Mesenchymal stem cell (in vitro differentiated cells and primary cell): ENCODE measurements around the gene LRIG1.

ENCODE experiments used
- DNase-seq: peaks from one replicate; pipeline ENCODE4 v3.0.0-alpha.2; 2013
- H2AFZ ChIP-seq: one replicate; pipeline ENCODE4 v1.6.1; 2013; ENCODE audit warnings: low read depth, mild to moderate bottlenecking, control low read depth, inconsistent platforms, low read length, moderate library complexity
- H2AK5ac ChIP-seq: 2 replicates; pipeline ENCODE4 v1.6.1; 2013; ENCODE audit warnings: low read length, moderate library complexity, mild to moderate bottlenecking, inconsistent platforms; ENCODE audit not compliant: severe bottlenecking
- H2BK120ac ChIP-seq: one replicate; pipeline ENCODE4 v1.6.1; 2013; ENCODE audit warnings: low read depth, mild to moderate bottlenecking, inconsistent platforms, low read length, moderate library complexity
- H2BK12ac ChIP-seq, 2 experiments: one replicate each; pipeline ENCODE4 v1.6.1; 2013; ENCODE audit warnings: inconsistent platforms in 2 of 2, low read length in 2 of 2, mild to moderate bottlenecking in 2 of 2, moderate library complexity in 2 of 2, control low read depth in 1 of 2
- H2BK15ac ChIP-seq: one replicate; pipeline ENCODE4 v1.6.1; 2013; ENCODE audit warnings: mild to moderate bottlenecking, low read depth, inconsistent platforms; ENCODE audit not compliant: poor library complexity, severe bottlenecking
- H2BK5ac ChIP-seq: 2 replicates; pipeline ENCODE4 v1.6.1; 2013; ENCODE audit warnings: low read depth, mild to moderate bottlenecking, low read length, control low read depth, inconsistent platforms; ENCODE audit not compliant: poor library complexity, severe bottlenecking
- H3K14ac ChIP-seq, 2 experiments: one replicate each; pipeline ENCODE4 v1.6.1; 2013; ENCODE audit warnings: inconsistent platforms in 2 of 2, low read length in 2 of 2, control low read depth in 1 of 2, mild to moderate bottlenecking in 1 of 2, moderate library complexity in 1 of 2
- H3K18ac ChIP-seq, 2 experiments: one replicate each; pipeline ENCODE4 v1.6.1; 2013; ENCODE audit warnings: inconsistent platforms in 2 of 2, low read length in 2 of 2, control low read depth in 1 of 2, low read depth in 1 of 2, mild to moderate bottlenecking in 1 of 2
- H3K23ac ChIP-seq, 2 experiments: one replicate each; pipeline ENCODE4 v1.6.1; 2013; ENCODE audit warnings: inconsistent platforms in 2 of 2, low read length in 2 of 2, mild to moderate bottlenecking in 2 of 2, moderate library complexity in 2 of 2, control low read depth in 1 of 2
- H3K27ac ChIP-seq: 2 replicates; pipeline ENCODE4 v1.5.1; 2013; ENCODE audit warnings: mild to moderate bottlenecking, moderate library complexity, low read length, control low read depth, inconsistent platforms; ENCODE audit not compliant: poor library complexity, severe bottlenecking
- H3K27me3 ChIP-seq, 2 experiments: 2 replicates each; pipeline versions ENCODE4 v1.6.1 to v1.7.0; 2013; ENCODE audit warnings: low read length in 2 of 2, mild to moderate bottlenecking in 2 of 2, moderate library complexity in 2 of 2, control low read depth in 1 of 2, inconsistent platforms in 1 of 2; ENCODE audit not compliant: control insufficient read depth in 1 of 2, insufficient read depth in 1 of 2
- H3K36me3 ChIP-seq, 2 experiments: 2 replicates each; pipeline versions ENCODE4 v1.6.1 to v1.7.0; 2013; ENCODE audit warnings: low read length in 2 of 2, control low read depth in 1 of 2, inconsistent platforms in 1 of 2, low read depth in 1 of 2, mild to moderate bottlenecking in 1 of 2; ENCODE audit not compliant: insufficient read depth in 2 of 2, control insufficient read depth in 1 of 2
- H3K4ac ChIP-seq, 2 experiments: one replicate each; pipeline ENCODE4 v1.6.1; 2013; ENCODE audit warnings: inconsistent platforms in 2 of 2, low read length in 2 of 2, mild to moderate bottlenecking in 2 of 2, moderate library complexity in 2 of 2, control low read depth in 1 of 2, low read depth in 1 of 2
- H3K4me1 ChIP-seq: 2 replicates; pipeline ENCODE4 v1.6.1; 2013; ENCODE audit warnings: low read depth, low read length, control low read depth; ENCODE audit not compliant: control insufficient read depth, insufficient read depth
- H3K4me2 ChIP-seq: 2 replicates; pipeline ENCODE4 v1.6.1; 2013; ENCODE audit warnings: low read length, mild to moderate bottlenecking, inconsistent platforms; ENCODE audit not compliant: poor library complexity, severe bottlenecking
- H3K4me3 ChIP-seq, 2 experiments: 2 replicates each; pipeline versions ENCODE4 v1.5.1 to v1.7.0; 2013; ENCODE audit warnings: low read length in 2 of 2, mild to moderate bottlenecking in 2 of 2, control low read depth in 1 of 2, low read depth in 1 of 2; ENCODE audit not compliant: insufficient read depth in 1 of 2
- H3K79me1 ChIP-seq: replicated peaks from 2 replicates; pipeline ENCODE4 v1.6.1; 2013; ENCODE audit warnings: mild to moderate bottlenecking, control low read depth, low read length, inconsistent platforms; ENCODE audit not compliant: poor library complexity, severe bottlenecking
- H3K9ac ChIP-seq: 2 replicates; pipeline ENCODE4 v1.7.0; 2013; ENCODE audit warnings: mild to moderate bottlenecking, low read length, moderate library complexity
- H3K9me3 ChIP-seq: 2 replicates; pipeline ENCODE4 v1.7.0; 2013; ENCODE audit warnings: mild to moderate bottlenecking, low read length; ENCODE audit not compliant: control insufficient read depth
- H4K8ac ChIP-seq: one replicate; pipeline ENCODE4 v1.6.1; 2013; ENCODE audit warnings: inconsistent platforms, mild to moderate bottlenecking, low read length, moderate library complexity
- H4K91ac ChIP-seq: one replicate; pipeline ENCODE4 v1.6.1; 2013; ENCODE audit warnings: mild to moderate bottlenecking, low read length, inconsistent platforms
- WGBS: methylation state at CpG from one replicate; pipeline ENCODE4 v1.1.7; 2013; ENCODE audit warnings: mixed read lengths; 5-methylcytosine and 5-hydroxymethylcytosine counted together

LRIG1 gene

DNA sequence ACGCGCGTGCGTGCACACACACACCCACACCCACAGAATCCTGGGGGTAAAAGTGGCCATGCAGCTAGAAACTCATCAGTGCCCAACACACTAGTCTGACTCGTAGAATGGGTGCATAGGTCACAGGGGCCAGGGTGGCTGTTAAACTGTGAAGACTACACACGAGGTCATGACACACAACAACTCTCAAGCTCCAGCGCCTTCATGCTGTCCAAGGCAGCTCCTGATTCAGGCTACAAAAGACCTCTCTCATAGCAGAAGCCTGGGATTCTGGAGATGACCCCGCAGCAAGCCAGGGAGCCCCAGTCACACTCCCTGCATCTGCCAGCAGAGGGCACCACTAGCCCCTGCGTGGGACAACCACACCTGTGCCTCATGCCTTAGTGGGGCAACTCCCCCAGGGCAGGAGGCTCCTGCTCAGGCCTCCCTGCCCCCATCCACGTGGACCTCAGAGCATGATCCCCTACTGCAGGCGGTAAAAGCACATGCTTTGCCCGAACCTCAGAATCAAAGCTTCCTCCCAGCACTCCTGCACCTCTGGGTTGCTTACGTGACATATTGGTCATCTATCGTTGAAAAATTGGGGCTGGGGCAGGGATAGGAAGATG is 93.1 kb downstream of the LRIG1 start:
- 50% methylated on average over 8 of the region's 14 CpGs for WGBS
- Histone ChIP-seq H3K27me3 (no peaks in the 10 kb centered on the region), H3K4me2 (no peak overlapping the region), H3K4me1 (peaks cover 41% of the 10 kb centered on the region), H2AFZ (no peak overlapping the region), H2AK5ac (peak overlapping the region; percentile 23), H4K91ac (no peak overlapping the region), H3K9ac (no peak overlapping the region), H3K4ac (no peak overlapping the region), H3K18ac (peak overlapping the region in 1 of 2 experiments; percentile 42), H3K9me3 (no peaks in the 10 kb centered on the region), H2BK120ac (no peak overlapping the region), H2BK15ac (no peak overlapping the region), H3K27ac (no peak overlapping the region), H4K8ac (no peak overlapping the region), H3K23ac (no peak overlapping the region), H2BK12ac (no peak overlapping the region), H2BK5ac (no peak overlapping the region), H3K14ac (no peak overlapping the region), H3K79me1 (peaks cover 67% of the 10 kb centered on the region), H3K4me3 (no peak overlapping the region), H3K36me3 (peaks cover 27 to 76% of the 10 kb centered on the region in 2 experiments)
- DNase-seq = peak; percentile 48

DNA sequence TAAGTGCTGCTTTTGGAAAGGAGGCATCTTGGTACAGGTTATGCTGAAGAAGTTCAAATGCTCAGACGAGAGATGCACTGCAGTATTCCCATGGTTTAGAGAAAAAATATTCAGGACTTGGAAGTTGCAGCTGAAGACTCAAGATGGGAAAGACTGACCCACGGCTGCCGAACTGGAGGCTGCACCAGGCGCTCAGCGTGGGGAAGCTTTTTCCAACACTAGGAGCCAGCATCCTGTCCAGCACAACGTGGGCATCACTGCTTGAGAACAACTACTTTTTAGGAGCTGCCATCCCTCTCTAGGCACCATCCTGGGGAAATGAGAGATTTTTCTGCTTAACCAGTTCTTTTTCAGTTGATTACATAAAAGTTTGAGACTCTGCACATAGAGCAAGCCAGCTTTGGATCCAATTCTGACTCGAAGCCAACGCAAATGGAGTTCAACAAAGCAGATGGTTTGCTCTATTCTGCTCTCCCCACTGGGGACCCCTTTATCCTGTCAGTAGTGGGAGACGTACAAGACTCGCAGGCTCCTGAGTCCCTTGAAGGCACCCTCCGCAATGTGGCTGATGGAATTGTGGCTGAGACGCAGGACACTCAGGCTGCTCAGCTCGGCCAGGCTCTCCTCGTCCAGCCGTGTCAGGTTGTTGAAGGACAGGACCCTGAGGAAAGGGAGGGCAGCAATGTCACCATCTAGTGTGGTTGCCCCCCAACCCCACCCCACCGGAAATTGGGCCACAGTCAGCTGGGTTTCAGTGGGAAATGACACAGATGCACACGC is 93.8 kb downstream of the LRIG1 start:
- Histone ChIP-seq H3K4me2 (no peak overlapping the region), H4K91ac (no peak overlapping the region), H3K79me1 (peaks cover 62% of the 10 kb centered on the region), H2BK120ac (no peak overlapping the region), H3K14ac (no peak overlapping the region), H3K27me3 (no peaks in the 10 kb centered on the region), H3K18ac (peak overlapping the region in 1 of 2 experiments; percentile 42), H4K8ac (no peak overlapping the region), H3K9me3 (no peaks in the 10 kb centered on the region), H2BK12ac (no peak overlapping the region), H2BK15ac (no peak overlapping the region), H2BK5ac (no peak overlapping the region), H3K23ac (no peak overlapping the region), H3K9ac (no peak overlapping the region), H3K4me1 (peaks cover 44% of the 10 kb centered on the region), H2AFZ (no peak overlapping the region), H2AK5ac (peak overlapping the region; percentile 34), H3K4ac (no peak overlapping the region), H3K36me3 (peaks cover 27 to 72% of the 10 kb centered on the region in 2 experiments), H3K27ac (no peak overlapping the region), H3K4me3 (no peak overlapping the region)
- DNase-seq = no peak
- 90% methylated on average over 15 of the region's 17 CpGs for WGBS

DNA sequence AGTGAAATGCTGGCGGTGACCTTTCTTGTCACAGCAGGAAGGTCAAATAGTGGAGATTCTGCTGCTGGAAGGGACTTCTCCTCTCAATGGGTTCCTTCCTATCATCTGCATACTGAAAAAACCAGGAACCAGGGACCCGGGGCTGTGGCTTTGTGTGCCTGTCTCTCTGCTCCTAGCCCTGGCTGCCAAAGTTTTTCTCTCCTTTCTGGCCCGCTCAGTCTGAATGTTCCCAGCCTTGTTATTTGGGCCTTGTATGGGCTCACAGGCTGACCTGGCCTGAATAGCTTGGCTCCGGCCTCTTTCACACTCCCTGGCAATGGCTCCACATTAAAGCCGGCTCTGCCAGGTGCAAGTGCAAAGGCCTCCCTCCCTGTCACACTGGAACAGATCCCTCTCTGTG is 94.7 kb downstream of the LRIG1 start:
- no peak overlapping the region for H4K91ac ChIP-seq
- WGBS = 90% methylated on average over 5 of the region's 5 CpGs
- peaks cover 60% of the 10 kb centered on the region for H3K79me1 ChIP-seq
- no peak overlapping the region for H3K27ac ChIP-seq
- H2AK5ac ChIP-seq = no peak overlapping the region
- no peak overlapping the region for H3K14ac ChIP-seq
- no peak overlapping the region for H2BK15ac ChIP-seq
- DNase-seq = no peak
- H4K8ac ChIP-seq = no peak overlapping the region
- H3K4me1 ChIP-seq = peaks cover 49% of the 10 kb centered on the region
- H2AFZ ChIP-seq = no peak overlapping the region
- no peaks in the 10 kb centered on the region for H3K9me3 ChIP-seq
- no peak overlapping the region for H3K18ac ChIP-seq
- H3K4me3 ChIP-seq = no peak overlapping the region
- H3K4ac ChIP-seq = no peak overlapping the region
- no peak overlapping the region for H2BK120ac ChIP-seq
- peaks cover 27 to 76% of the 10 kb centered on the region in 2 experiments for H3K36me3 ChIP-seq
- H3K23ac ChIP-seq = no peak overlapping the region
- no peaks in the 10 kb centered on the region for H3K27me3 ChIP-seq
- H2BK5ac ChIP-seq = no peak overlapping the region
- H3K9ac ChIP-seq = peak overlapping the region; percentile 9
- H2BK12ac ChIP-seq = no peak overlapping the region
- H3K4me2 ChIP-seq = no peak overlapping the region

DNA sequence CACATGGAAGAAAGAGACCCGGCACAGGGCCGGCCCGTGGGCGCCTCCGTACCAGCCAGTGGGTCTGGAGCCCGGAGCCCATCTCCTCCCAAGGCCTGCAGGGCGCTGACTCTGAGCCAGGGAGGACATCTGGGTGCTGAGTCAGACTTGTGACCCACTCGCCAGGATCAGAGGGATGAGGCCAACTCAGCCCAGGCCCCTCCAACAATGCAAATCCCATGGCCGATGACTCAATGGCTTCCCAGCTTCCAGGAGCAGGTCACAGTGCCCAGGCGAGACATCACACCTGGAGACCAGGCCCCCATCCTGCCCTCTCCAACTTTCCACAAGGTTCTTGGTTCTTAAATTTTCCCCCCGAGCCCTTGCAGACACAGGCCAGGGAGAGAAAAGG is 95.1 kb downstream of the LRIG1 start:
- peaks cover 24 to 73% of the 10 kb centered on the region in 2 experiments for H3K36me3 ChIP-seq
- no peak overlapping the region for H2AFZ ChIP-seq
- H4K91ac ChIP-seq = no peak overlapping the region
- H3K4me3 ChIP-seq = no peak overlapping the region
- H2BK120ac ChIP-seq = no peak overlapping the region
- DNase-seq = peak; percentile 46
- H3K4me1 ChIP-seq = peaks cover 53% of the 10 kb centered on the region
- no peak overlapping the region for H2AK5ac ChIP-seq
- no peaks in the 10 kb centered on the region for H3K9me3 ChIP-seq
- no peak overlapping the region for H3K4ac ChIP-seq
- no peak overlapping the region for H2BK12ac ChIP-seq
- no peak overlapping the region for H4K8ac ChIP-seq
- no peak overlapping the region for H2BK5ac ChIP-seq
- H3K27me3 ChIP-seq = no peaks in the 10 kb centered on the region
- no peak overlapping the region for H3K14ac ChIP-seq
- no peak overlapping the region for H3K23ac ChIP-seq
- no peak overlapping the region for H3K18ac ChIP-seq
- H3K79me1 ChIP-seq = peaks cover 56% of the 10 kb centered on the region
- 68% methylated on average over 11 of the region's 11 CpGs for WGBS
- no peak overlapping the region for H3K27ac ChIP-seq
- no peak overlapping the region for H2BK15ac ChIP-seq
- peak overlapping the region; percentile 9 for H3K9ac ChIP-seq
- no peak overlapping the region for H3K4me2 ChIP-seq
